Activated B cell treated with CpG ODN at 0.5 μM for 24 hours (primary cell): ENCODE measurements around the gene JAZF1. TPM values are rescaled to one million over a fixed set of nuclear protein-coding genes. Genes with fewer than 3 reads are reported as not detected.
A peak's percentile ranks its signal among the peaks of the same experiment; 100 is the strongest.

ENCODE experiments used
- ATAC-seq: fragments of 200-7000 bp; cut with Tn5 transposase; one replicate; pipeline ENCODE4 v1.10.0; 2021; ENCODE audit warnings: low read depth, mild to moderate bottlenecking, moderate library complexity
- CTCF ChIA-PET: fragments of 350-600 bp; sonication (Branson Sonifier 250); formaldehyde crosslinking; loops from one replicate; lab custom pipeline; 2021; ENCODE audit warnings: antibody characterized with exemption; lab: Charles Lee
- POLR2A ChIA-PET: fragments of 350-600 bp; sonication (Branson Sonifier 250); formaldehyde crosslinking; loops from one replicate; lab custom pipeline; 2021; ENCODE audit warnings: antibody characterized with exemption; lab: Charles Lee
- DNase-seq: peaks from one replicate; pipeline ENCODE4 v3.0.0; 2022
- H3K27ac Mint-ChIP-seq: one replicate; pipeline ENCODE4 v1.8.0; 2020; ENCODE audit warnings: mixed read lengths
- H3K27me3 Mint-ChIP-seq: one replicate; pipeline ENCODE4 v1.8.0; 2021; ENCODE audit warnings: mixed read lengths
- H3K36me3 Mint-ChIP-seq: one replicate; pipeline ENCODE4 v1.8.0; 2021; ENCODE audit warnings: low read depth, mixed read lengths
- H3K4me1 Mint-ChIP-seq: one replicate; pipeline ENCODE4 v1.8.0; 2021; ENCODE audit warnings: mixed read lengths
- H3K4me3 Mint-ChIP-seq: one replicate; pipeline ENCODE4 v1.8.0; 2020; ENCODE audit warnings: mild to moderate bottlenecking, mixed read lengths
- H3K9me3 Mint-ChIP-seq: one replicate; pipeline ENCODE4 v1.8.0; 2020; ENCODE audit warnings: mixed read lengths
- intact Hi-C: fragments of 100-400 bp; cut with micrococcal nuclease; formaldehyde crosslinking; loops from one replicate; pipeline ENCODE4 v1.15.1; 2024
- total RNA-seq: library from RNA; stranded (reverse); gene quantifications from 2 replicates; pipeline ENCODE4 v1.2.3, GENCODE V29; 2022
- TF ChIP-seq, protein P1 (sequence below): fragments of 200-600 bp; IDR thresholded peaks from one replicate; pipeline ENCODE4 v1.8.0; 2022; ENCODE audit warnings: antibody characterized with exemption, mild to moderate bottlenecking

JAZF1 gene
- total RNA-seq, 1 donor from 2014 or later, result 54.8 TPM

DNA sequence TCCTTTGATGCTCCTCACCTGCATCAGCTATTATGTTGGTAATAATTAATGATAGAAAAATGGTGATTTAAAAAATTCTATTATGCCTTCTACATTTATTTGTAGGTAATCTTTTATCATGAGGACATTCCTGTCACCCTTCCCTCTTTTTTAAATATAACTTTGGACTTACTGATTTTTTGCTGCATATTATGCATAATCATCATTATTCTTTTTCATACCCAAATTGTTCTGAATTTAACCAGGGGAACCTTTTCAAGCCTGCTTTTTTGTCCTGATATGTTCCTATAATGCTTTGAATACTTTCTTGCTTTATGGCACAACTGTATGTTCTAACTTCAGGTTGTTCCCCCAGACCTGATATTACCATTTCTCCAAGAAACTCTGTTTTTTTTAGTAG is 392.2 kb downstream of the JAZF1 start:
- Mint-ChIP-seq H3K4me3 (no peak overlapping the region), H3K27ac (no peak overlapping the region), H3K27me3 (no peaks in the 10 kb centered on the region), H3K4me1 (peaks cover 3% of the 10 kb centered on the region), H3K36me3 (peaks cover 64% of the 10 kb centered on the region), H3K9me3 (no peaks in the 10 kb centered on the region)
- no peak for ATAC-seq
- TF ChIP-seq, protein P1, sequence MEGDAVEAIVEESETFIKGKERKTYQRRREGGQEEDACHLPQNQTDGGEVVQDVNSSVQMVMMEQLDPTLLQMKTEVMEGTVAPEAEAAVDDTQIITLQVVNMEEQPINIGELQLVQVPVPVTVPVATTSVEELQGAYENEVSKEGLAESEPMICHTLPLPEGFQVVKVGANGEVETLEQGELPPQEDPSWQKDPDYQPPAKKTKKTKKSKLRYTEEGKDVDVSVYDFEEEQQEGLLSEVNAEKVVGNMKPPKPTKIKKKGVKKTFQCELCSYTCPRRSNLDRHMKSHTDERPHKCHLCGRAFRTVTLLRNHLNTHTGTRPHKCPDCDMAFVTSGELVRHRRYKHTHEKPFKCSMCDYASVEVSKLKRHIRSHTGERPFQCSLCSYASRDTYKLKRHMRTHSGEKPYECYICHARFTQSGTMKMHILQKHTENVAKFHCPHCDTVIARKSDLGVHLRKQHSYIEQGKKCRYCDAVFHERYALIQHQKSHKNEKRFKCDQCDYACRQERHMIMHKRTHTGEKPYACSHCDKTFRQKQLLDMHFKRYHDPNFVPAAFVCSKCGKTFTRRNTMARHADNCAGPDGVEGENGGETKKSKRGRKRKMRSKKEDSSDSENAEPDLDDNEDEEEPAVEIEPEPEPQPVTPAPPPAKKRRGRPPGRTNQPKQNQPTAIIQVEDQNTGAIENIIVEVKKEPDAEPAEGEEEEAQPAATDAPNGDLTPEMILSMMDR, result no peak
- intact Hi-C loops, result no loop called here
- POLR2A ChIA-PET, result no interaction called here
- no peak for DNase-seq
- CTCF ChIA-PET, result no interaction called here

DNA sequence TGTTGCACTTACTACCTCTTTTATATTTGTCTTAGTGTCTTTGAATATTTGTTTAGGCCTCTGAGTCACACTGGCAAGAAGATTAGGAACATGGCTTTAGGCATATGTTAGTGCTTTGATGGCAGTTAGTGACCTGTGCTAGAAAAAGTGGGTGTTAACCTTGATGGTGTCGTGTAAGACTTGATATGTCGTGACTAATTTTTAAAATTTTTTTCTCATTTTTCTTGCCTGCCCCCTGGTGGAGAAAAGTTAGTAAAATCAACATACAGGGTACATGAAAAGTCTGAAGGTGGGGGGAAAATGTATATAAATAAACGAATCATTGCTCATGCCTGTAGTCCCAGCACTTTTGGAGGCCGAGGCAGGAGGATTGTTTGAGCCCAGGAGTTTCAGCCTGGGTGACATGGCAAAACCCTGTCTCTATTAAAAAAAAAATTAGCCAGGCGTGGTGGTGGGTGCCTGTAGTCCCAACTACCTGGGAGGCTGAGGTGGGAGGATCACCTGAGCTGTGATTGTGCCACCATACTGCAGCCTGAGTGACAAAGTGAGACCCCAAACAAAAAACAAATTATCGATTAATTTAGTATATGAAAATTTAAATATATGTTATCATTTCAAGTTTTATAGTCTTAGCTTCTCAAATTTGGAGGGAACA is 396.1 kb downstream of the JAZF1 start:
- no peak for DNase-seq
- CTCF ChIA-PET, result interaction anchor here (0.6 to 2.5 kb wide), 12 partner anchors 10 to 589 kb away, joined by 3 to 10 read pairs (median 3); no protein-coding TSS in a partner anchor
- POLR2A ChIA-PET, result no interaction called here

DNA sequence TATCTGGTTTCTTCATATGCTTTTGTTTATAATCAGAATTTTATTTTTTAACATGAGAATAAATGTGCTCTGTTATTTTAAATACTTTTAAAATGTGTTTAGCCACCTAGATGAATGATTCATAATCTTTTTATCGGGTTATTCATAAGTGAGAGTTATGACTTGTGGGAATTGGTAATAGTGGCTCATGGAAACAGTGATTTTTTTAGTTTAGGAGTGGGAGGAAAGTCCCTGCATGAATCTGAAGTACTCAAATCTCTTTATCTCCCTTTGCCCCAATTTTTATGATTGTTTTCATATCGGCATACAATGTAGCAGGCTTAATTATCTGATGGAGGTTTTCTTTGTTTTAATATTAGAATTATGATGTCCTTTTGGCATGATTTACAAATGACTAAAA is 397.7 kb downstream of the JAZF1 start:
- Mint-ChIP-seq H3K4me1 (peaks cover 3% of the 10 kb centered on the region), H3K4me3 (no peak overlapping the region), H3K36me3 (peaks cover 36% of the 10 kb centered on the region), H3K9me3 (no peaks in the 10 kb centered on the region), H3K27ac (no peak overlapping the region), H3K27me3 (no peaks in the 10 kb centered on the region)
- intact Hi-C loops, result no loop called here
- POLR2A ChIA-PET, result no interaction called here
- TF ChIP-seq, protein P1, result no peak
- DNase-seq (no peak), ATAC-seq (no peak)
- CTCF ChIA-PET, result interaction anchor here (1.6 kb wide), 2 partner anchors 14 to 587 kb away, joined by 4 to 6 read pairs; no protein-coding TSS in a partner anchor

More for the DNA sequence above, 396.1 kb downstream of the JAZF1 start:
- TF ChIP-seq, protein P1, result no peak
- no peak overlapping the region for H3K4me3 Mint-ChIP-seq
- no peaks in the 10 kb centered on the region for H3K27me3 Mint-ChIP-seq
- no peak overlapping the region for H3K27ac Mint-ChIP-seq
- H3K4me1 Mint-ChIP-seq, result peaks cover 3% of the 10 kb centered on the region
- H3K9me3 Mint-ChIP-seq, result no peaks in the 10 kb centered on the region
- peaks cover 44% of the 10 kb centered on the region for H3K36me3 Mint-ChIP-seq
- intact Hi-C loops, result loop anchor here (1.0 to 2.0 kb wide), 4 partner anchors 95 to 588 kb away; no protein-coding TSS in a partner anchor
- ATAC-seq, result peak; percentile 40

DNA sequence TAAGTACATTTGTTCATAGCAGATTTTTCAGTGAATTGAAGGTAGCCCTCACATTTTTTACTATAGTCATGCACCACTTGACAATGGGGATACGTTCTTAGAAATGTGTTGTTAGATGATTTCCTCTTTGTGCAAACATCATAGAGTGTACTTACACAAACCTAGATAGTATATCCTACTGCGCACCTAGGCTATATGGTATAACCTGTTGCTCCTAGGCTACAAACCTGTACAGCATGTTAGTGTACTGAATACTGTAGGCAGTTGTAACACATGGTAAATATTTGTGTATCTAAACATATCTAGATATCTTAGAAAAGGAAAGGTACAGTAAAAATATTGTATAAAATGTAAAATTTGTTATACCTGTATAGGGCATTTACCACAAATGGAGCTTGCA is 399.4 kb downstream of the JAZF1 start:
- POLR2A ChIA-PET, result no interaction called here
- CTCF ChIA-PET, result no interaction called here
- peaks cover 3% of the 10 kb centered on the region for H3K4me1 Mint-ChIP-seq

More for the DNA sequence above, 399.4 kb downstream of the JAZF1 start:
- no peaks in the 10 kb centered on the region for H3K9me3 Mint-ChIP-seq
- H3K27ac Mint-ChIP-seq, result no peak overlapping the region
- intact Hi-C loops, result no loop called here
- DNase-seq (no peak), ATAC-seq (no peak)
- no peaks in the 10 kb centered on the region for H3K27me3 Mint-ChIP-seq
- TF ChIP-seq, protein P1, result no peak
- peaks cover 30% of the 10 kb centered on the region for H3K36me3 Mint-ChIP-seq
- H3K4me3 Mint-ChIP-seq, result no peak overlapping the region

Other genes starting within 250 kb of the JAZF1 start
- gene CREB5, start 231.7 kb upstream of the JAZF1 start, total RNA-seq, result 0.42 and 0.80 TPM in 2 replicates